GM12801 (cell line): ENCODE measurements around the gene RAB11FIP5.

ENCODE experiments used
- TF ChIP-seq, protein P1 (sequence below): IDR thresholded peaks from one replicate; pipeline ENCODE4 v1.5.1; 2011; ENCODE audit warnings: control low read depth; ENCODE audit not compliant: insufficient read length; ENCODE audit errors: extremely low read depth

RAB11FIP5 gene

DNA sequence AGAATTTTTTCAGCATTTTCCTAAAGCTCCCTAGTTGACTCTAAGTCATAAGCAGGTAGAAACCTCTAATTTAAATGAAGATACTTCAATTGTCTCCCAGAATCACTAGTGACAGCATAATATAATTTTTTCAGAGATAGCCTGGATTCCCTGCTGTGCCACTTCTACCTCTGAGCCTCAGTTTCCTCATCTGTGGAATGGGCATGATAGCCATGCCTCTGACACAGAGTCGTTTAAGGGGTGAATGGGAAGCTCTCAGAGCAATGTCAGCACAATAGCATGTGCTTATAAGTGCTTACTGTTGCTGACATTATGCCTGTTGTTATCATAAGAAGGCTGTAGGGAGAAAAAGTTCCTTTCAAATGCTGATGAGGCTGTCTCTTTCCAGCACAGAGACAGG lies 89.3 kb downstream of the RAB11FIP5 start:
- TF ChIP-seq, protein P1, sequence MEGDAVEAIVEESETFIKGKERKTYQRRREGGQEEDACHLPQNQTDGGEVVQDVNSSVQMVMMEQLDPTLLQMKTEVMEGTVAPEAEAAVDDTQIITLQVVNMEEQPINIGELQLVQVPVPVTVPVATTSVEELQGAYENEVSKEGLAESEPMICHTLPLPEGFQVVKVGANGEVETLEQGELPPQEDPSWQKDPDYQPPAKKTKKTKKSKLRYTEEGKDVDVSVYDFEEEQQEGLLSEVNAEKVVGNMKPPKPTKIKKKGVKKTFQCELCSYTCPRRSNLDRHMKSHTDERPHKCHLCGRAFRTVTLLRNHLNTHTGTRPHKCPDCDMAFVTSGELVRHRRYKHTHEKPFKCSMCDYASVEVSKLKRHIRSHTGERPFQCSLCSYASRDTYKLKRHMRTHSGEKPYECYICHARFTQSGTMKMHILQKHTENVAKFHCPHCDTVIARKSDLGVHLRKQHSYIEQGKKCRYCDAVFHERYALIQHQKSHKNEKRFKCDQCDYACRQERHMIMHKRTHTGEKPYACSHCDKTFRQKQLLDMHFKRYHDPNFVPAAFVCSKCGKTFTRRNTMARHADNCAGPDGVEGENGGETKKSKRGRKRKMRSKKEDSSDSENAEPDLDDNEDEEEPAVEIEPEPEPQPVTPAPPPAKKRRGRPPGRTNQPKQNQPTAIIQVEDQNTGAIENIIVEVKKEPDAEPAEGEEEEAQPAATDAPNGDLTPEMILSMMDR, result no peak
